HG02759 (cell line): Measurements from ENCODE around the gene NUDT22.

Experiments used
- ATAC-seq: cut with Tn5 transposase; IDR thresholded peaks from one replicate; pipeline ENCODE4 v1.9.1; 2021; ENCODE audit warnings: mild to moderate bottlenecking, moderate library complexity; ENCODE audit not compliant: unreplicated experiment

Gene NUDT22

GRCh38 chr11:64268025-64268892 lies 42.2 kb downstream of the NUDT22 start:
- no peak for ATAC-seq

- ATAC-seq: peak; percentile 13
Observed at GRCh38 chr11:64268893-64269539, 42.9 kb downstream of the NUDT22 start.

- ATAC-seq: peak; percentile 72
Observed at GRCh38 chr11:64269540-64270220, 43.6 kb downstream of the NUDT22 start.

GRCh38 chr11:64275031-64275800 lies 49.1 kb downstream of the NUDT22 start:
- no peak for ATAC-seq

GRCh38 chr11:64275841-64276240 lies 49.8 kb downstream of the NUDT22 start:
- ATAC-seq: no peak

- no peak for ATAC-seq
Observed at GRCh38 chr11:64276653-64277431, 50.8 kb downstream of the NUDT22 start.

- ATAC-seq: no peak
Observed at GRCh38 chr11:64278576-64279190, 52.6 kb downstream of the NUDT22 start.
